BJ (cell line): ENCODE data around the gene IREB2. TPM values are rescaled to one million over a fixed set of nuclear protein-coding genes. Genes with fewer than 3 reads are reported as not detected.

Source experiments
- CTCF ChIA-PET: fragments of 350-600 bp; formaldehyde crosslinking; extraction: SDS; loops from one replicate; lab custom pipeline; 2021; ENCODE audit warnings: antibody characterized with exemption, inconsistent platforms; lab: Yijun Ruan, JAX
- POLR2A ChIA-PET: fragments of 300-600 bp; sonication (Branson Sonifier 250); formaldehyde crosslinking; extraction: SDS; loops from one replicate; lab custom pipeline; 2021; ENCODE audit warnings: antibody characterized with exemption; lab: Charles Lee
- DNase-seq: peaks from one replicate; pipeline ENCODE4 v3.0.0-alpha.2; 2011; ENCODE audit warnings: low read depth
- H3K27me3 ChIP-seq: 2 replicates; pipeline ENCODE4 v1.6.0; 2011; ENCODE audit warnings: low read length; ENCODE audit not compliant: control insufficient read depth, insufficient read depth
- H3K36me3 ChIP-seq: 2 replicates; pipeline ENCODE4 v1.5.1; 2011; ENCODE audit warnings: low read length; ENCODE audit not compliant: control insufficient read depth, insufficient read depth
- H3K4me3 ChIP-seq: 2 replicates; pipeline ENCODE4 v1.5.1; 2011; ENCODE audit warnings: low read depth, mild to moderate bottlenecking, control low read depth, low read length
- polyA plus RNA-seq: library from polyadenylated mRNA; depleted of rRNA; stranded (reverse); fragments of >200 nt; gene quantifications from 2 replicates; pipeline ENCODE4 v1.2.3, GENCODE V29; 2011
- TF ChIP-seq, protein P1 (sequence below): IDR thresholded peaks from 2 replicates; pipeline ENCODE4 v1.5.1; 2011; ENCODE audit warnings: low read depth, mild to moderate bottlenecking, control low read depth, inconsistent platforms, low read length, moderate library complexity; ENCODE audit not compliant: insufficient read depth

The IREB2 gene
- polyA plus RNA-seq, 1 experiment = 11.1 TPM

DNA sequence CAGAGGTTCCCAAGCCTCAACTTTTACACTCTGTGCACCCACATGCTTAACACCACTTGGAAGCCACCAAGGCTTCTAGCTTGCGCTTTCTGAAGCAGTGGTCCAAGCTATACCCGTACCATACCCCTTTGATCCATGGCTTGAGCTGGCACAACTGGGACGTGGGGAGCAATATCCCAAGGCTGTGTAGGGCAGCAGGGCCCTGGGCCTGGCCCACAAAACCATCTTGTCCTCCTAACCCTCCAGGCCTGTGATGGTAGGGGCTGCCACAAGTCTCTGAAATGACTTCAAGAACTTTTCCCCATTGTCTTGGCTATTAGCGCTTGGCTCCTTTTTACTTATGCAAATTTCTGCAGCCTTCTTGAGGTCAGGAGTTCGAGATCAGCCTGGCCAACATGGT, 86.2 kb downstream of the IREB2 start:
- TF ChIP-seq, protein P1, sequence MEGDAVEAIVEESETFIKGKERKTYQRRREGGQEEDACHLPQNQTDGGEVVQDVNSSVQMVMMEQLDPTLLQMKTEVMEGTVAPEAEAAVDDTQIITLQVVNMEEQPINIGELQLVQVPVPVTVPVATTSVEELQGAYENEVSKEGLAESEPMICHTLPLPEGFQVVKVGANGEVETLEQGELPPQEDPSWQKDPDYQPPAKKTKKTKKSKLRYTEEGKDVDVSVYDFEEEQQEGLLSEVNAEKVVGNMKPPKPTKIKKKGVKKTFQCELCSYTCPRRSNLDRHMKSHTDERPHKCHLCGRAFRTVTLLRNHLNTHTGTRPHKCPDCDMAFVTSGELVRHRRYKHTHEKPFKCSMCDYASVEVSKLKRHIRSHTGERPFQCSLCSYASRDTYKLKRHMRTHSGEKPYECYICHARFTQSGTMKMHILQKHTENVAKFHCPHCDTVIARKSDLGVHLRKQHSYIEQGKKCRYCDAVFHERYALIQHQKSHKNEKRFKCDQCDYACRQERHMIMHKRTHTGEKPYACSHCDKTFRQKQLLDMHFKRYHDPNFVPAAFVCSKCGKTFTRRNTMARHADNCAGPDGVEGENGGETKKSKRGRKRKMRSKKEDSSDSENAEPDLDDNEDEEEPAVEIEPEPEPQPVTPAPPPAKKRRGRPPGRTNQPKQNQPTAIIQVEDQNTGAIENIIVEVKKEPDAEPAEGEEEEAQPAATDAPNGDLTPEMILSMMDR = no peak
- no peak for DNase-seq
- H3K27me3 ChIP-seq = no peaks in the 10 kb centered on the region
- CTCF ChIA-PET = no interaction called here
- H3K36me3 ChIP-seq = no peaks in the 10 kb centered on the region
- POLR2A ChIA-PET = no interaction called here
- H3K4me3 ChIP-seq = no peak overlapping the region

DNA sequence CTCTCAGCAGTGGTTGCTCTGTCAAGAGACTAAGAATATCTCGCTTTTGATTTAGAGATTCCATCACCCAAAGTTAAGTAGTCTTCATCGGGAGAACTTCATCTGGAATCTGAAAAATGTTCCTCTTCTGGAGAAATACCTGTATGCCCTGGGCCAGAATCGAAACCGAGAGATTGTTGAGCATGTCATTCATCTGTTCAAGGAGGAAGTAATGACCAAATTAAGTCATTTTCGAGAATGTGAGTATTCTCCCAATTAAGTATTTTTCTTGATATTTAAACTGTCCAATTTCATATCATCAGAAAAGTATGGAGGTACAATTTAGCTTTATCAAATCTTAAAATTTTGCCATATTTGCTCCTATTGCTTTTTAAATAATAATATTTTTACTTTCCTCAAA, 89.3 kb downstream of the IREB2 start:
- no peaks in the 10 kb centered on the region for H3K27me3 ChIP-seq
- H3K4me3 ChIP-seq = no peak overlapping the region
- TF ChIP-seq, protein P1 = no peak
- DNase-seq = no peak
- CTCF ChIA-PET = no interaction called here
- POLR2A ChIA-PET = no interaction called here
- H3K36me3 ChIP-seq = no peaks in the 10 kb centered on the region

DNA sequence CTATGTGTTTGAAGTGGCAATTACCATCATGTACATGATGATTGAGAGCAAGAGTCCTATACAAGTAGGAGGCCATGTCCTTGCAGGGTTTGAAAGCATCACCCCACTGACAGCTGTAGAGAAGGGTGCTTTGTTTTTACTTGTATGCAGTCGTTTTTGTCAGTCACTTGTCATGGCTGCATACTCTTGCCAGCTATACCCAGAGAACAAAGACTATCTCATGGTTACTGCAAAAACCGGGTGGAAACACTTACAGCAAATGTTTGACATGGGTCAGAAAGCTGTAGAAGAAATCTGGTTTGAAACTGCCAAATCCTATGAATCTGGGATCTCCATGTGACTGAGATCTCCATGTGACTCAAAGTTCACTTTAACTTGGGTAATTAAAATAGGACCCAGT, 95.3 kb downstream of the IREB2 start:
- no peak for DNase-seq
- Histone ChIP-seq H3K27me3 (no peaks in the 10 kb centered on the region), H3K36me3 (no peaks in the 10 kb centered on the region), H3K4me3 (no peak overlapping the region)
- ChIA-PET POLR2A (no interaction called here), CTCF (no interaction called here)
- TF ChIP-seq, protein P1 = no peak

DNA sequence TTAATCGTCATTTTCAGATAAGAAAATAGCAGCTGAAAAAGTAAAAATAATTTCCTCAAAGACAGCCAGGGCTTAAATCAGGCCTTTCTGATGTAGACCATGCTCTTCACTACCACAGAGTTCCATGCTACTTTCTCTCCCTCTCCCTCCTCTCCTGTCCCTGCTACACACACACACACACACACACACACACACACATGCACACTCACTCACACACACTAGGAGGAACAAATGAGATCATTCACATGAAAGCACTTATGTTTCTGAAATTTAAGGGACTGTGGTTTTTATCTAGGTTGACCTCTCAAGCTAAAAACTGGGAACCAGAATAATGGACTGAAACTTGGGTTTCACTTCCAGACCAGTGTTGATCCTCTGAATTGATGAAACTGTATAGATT, 98.1 kb downstream of the IREB2 start:
- ChIA-PET POLR2A (no interaction called here), CTCF (interaction anchor here (0.9 kb wide), 1 partner anchor 21 kb away, joined by 4 read pairs; no protein-coding TSS in a partner anchor)
- Histone ChIP-seq H3K4me3 (no peak overlapping the region), H3K27me3 (no peaks in the 10 kb centered on the region), H3K36me3 (no peaks in the 10 kb centered on the region)
- DNase-seq = no peak
- TF ChIP-seq, protein P1 = no peak

DNA sequence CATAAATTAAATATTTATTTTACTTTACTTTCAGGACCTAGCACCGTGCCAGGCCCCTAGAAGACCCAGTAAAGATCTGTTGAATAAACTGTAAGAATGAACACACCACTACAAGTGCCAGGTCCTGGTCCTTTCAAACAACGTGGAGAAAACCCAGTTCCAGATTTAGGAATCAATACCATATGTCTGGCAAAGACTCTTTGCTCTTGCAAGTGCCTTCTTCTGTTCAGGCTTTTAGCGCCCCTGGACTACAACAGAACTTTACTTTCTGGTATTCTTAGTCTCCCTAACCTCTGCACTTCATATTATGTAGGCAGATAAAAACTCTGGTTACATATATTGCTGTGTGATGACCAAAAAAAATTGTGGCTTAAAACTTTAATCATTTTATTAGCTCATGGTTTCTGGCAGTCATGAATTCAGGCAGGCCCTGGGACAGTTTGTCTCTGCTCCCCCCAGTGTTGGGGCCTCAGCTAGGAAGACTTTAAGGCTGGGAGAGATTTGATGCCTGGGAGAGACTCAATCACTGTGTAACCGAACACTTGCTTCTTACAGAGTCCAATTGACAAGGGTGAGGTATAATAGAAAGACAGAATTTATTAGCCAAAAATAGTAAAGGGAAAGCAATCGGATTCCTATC, 99.4 kb downstream of the IREB2 start:
- Histone ChIP-seq H3K27me3 (no peaks in the 10 kb centered on the region), H3K36me3 (no peaks in the 10 kb centered on the region), H3K4me3 (no peak overlapping the region)
- no peak for DNase-seq
- TF ChIP-seq, protein P1 = no peak
- POLR2A ChIA-PET = no interaction called here
- CTCF ChIA-PET = interaction anchor here (0.9 kb wide), 1 partner anchor 9 kb away, joined by 3 read pairs; no protein-coding TSS in a partner anchor
